Measurements from ENCODE around the gene FOXO3.

DNA sequence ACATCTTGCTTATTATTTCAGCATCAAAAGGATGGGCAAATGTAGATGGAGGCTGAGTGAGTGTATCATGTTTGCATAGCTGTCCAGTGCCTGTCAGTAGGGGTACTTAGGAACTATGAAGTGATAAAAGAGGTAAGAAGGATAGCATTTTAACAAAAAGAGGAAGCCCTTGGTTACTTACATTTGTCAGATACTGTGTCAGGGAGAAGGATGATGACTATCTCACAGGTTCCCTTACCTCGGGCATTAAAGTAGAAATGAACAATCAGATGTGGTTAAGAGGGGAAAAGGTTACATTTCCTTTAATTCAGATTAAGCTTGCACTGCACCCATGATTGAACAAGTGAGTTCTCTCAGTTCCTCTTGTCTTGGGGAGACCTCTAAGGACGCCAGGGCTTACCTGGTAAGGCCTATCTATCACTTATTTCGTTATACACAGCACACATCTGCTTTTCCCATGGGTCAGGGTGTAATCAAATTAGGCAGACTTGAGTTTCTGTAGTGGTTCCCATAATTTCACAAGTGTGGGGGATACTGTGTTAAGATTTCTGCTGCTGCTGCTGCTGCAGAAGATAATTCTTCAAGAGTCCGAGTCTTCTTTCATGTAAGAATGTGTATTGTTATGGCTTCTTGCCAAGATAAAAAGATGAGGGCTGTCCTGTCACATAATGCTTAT is 4.5 kb downstream of the FOXO3 start:
- no peak for TF ChIP-seq CTCF (IDR thresholded peaks at IDR 0.05)
- no peak for TF ChIP-seq EP300 (IDR thresholded peaks at IDR 0.05)
- TF ChIP-seq POLR2A (IDR thresholded peaks at IDR 0.05): no peak
- TF ChIP-seq POLR2AphosphoS5 (IDR thresholded peaks at IDR 0.05): no peak
